ENCODE measurements around the gene CCNG2.

- TF ChIP-seq, protein P1, sequence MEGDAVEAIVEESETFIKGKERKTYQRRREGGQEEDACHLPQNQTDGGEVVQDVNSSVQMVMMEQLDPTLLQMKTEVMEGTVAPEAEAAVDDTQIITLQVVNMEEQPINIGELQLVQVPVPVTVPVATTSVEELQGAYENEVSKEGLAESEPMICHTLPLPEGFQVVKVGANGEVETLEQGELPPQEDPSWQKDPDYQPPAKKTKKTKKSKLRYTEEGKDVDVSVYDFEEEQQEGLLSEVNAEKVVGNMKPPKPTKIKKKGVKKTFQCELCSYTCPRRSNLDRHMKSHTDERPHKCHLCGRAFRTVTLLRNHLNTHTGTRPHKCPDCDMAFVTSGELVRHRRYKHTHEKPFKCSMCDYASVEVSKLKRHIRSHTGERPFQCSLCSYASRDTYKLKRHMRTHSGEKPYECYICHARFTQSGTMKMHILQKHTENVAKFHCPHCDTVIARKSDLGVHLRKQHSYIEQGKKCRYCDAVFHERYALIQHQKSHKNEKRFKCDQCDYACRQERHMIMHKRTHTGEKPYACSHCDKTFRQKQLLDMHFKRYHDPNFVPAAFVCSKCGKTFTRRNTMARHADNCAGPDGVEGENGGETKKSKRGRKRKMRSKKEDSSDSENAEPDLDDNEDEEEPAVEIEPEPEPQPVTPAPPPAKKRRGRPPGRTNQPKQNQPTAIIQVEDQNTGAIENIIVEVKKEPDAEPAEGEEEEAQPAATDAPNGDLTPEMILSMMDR (IDR thresholded peaks at IDR 0.05) = no peak
- TF ChIP-seq POLR2A (IDR thresholded peaks at IDR 0.05) = no peak
Measured at GRCh38 chr4:77179519-77179918, 22.5 kb downstream of the CCNG2 start.

All from lower leg skin (tissue), 3 donors.